OCI-M2 (cell line): Measurements from ENCODE around the gene MEI1.
"Not testable (repeated sequence)": the region's sequence is repeated elsewhere in the genome, so short reads cannot be mapped to it uniquely, and the experiment has no call there.

Experiments used
- DNase-seq: peaks from one replicate; lab custom pipeline; 2025; ENCODE audit not compliant: unreplicated experiment; lab: John Stamatoyannopoulos, UW

The MEI1 gene

DNA sequence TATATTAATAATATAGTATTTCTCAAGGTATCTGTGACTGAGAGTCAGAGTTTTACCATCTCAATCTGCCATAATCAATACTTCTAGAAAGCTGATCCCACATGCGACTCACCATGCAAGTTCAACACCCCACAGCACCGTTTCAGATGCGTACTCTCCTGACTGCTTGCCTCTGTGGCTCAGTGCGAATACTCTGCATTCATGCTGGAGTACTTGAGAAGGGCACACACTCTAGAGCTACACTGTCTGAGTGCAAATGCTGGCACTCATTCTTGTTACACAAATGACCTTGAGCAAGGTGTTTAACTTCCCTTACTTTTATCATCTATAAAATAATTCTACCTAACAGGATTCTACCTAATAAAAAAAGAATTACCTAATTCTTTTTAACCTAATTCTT, 23.2 kb upstream of the MEI1 start:
- no peak for DNase-seq

DNA sequence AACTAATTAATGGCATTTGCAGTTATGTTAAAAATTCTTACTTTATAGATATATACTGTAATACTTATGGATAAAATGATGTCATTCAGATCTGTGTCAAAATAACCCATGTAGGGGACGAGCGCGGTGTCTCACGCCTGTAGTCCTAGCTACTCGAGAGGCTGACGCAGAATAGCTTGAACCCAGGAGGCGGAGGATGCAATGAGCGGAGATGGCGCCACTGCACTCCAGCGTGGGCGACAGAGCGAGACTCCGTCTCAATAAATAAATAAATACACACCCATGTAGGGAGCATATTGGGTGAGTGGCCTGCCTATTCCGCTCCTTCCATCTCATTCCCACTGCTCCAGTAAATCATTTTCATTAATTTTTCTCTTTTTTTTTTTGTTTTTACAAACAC, 17.7 kb upstream of the MEI1 start:
- no peak for DNase-seq

DNA sequence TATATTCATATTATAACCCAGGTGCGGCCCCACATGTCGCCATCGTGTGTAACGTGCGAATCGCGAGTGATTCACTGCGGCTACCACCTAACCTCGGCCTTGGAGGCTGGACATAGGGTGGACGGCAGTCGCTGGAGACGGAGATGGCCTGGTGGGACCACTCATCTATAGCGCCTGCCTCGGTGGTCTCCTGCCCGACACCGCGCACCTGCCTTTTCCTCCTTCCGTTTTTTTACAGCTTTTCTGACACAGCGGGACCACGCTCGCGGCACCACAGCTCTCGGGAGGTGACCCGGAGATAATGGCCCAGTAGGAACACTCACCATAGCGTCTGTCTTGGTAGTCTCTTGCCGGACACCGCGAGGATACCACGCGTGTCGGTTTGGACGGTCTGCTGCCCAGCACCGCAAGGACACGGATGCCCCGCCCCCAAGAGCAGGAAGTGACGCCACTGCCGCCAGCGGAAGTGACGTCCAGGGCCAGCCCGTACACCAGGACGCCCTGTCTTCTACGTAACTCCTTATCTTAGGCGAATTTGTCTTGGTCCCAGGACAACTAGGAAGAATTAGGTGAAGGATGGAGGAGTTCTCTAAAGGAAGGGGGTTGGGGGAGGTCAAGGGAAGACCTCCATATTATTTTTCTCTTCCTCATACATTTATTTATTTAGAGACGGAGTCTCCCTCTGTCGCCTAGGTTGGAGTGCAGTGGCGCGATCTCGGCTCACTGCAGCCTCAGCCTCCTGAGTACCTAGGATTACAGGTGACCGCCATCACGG, 17.1 kb upstream of the MEI1 start:
- no peak for DNase-seq

DNA sequence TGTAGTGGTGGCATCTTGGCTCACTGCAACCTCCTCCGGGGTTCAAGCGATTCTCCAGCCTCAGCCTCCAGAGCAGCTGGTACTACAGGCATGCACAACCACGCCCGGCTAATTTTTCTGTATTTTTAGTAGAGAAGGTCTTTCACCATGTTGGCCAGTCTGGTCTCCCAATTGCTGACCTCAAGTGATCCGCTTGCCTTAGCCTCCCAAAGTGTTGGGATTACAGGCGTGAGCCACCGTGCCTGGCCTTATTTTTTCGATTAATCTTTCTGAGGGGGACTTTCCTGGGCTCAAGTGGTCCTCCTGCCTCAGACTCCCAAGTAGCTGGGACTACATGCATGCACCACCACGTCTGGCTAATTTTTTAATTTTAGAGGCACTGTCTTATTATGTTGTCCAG, 16.3 kb upstream of the MEI1 start:
- no peak for DNase-seq

DNA sequence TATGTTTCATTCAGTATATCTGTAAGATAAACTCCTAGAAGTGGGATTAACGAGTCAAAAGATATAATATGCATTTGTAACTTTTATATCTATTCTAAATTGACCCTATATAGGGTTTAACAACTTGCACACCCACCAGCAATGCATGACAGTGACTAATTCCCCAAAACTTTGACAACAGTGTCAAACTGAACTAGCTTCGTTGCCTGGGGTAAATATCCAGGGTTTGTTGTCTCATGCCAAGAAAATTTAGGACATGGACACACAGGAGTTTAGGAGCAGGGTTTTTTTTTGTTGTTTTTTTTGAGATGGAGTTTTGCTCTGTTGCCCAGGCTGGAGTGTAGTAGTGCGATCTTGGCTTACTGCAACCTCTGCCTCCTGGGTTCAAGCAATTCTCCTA, 15.7 kb upstream of the MEI1 start:
- DNase-seq: no peak

DNA sequence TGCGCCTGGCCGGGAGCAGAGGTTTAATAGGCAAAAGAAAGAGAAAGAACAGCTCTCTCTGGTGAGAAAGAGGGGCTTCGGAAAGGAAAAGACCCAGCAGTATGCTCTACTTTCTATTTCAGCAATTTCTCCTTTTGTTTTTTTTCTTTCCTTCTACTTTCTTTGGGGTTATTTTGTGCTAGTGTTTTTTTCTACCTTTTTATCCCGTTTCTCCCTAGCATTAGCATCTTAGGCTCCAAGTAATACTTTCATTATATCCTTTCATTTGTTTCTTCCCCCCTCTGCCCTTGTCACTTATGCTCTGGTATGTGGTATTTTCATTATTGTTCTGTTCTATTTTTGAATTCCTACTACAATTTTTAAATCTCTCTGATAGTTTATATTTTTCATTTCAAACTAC, 15.1 kb upstream of the MEI1 start:
- DNase-seq: no peak

DNA sequence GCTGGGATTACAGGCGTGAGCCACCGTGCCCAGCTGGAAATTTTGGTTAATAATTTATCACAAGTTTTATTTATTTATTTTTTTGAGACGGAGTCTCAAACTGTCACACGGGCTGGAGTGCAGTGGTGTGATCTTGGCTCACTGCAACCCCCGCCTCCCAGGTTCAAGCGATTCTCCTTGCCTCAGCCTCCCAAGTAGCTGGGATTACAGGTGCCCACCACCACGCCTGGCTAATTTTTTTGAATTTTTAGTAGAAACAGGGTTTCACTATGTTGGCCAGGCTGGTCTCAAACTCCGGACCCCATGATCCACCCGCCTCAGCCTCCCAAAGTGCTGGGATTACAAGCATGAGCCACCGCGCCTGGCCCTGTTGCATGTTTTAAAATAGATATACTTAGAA, 12.4 kb upstream of the MEI1 start:
- not testable (repeated sequence) for DNase-seq

DNA sequence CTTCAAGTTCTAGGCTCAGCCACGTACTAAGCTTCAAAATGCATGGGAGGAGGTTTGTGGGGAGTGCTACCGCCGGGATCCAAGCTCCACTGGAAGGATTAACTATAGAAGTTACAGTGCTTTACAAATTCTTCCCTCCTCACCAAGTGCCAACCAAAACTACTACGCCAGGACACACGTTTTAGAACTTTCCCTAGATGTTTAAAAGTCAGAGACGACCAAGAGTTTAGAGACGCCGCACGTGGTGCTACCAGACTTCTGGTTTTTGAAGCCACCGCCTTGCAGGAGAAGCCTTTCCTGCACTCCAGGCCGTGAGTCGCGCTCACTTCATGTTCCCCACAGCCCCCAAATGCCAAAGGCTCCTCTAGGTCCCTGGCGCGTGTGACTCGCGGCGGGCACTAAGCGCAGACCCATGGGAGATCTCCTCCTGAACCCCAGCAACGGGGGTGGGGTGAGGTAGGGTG, 11.4 kb upstream of the MEI1 start:
- no peak for DNase-seq

DNA sequence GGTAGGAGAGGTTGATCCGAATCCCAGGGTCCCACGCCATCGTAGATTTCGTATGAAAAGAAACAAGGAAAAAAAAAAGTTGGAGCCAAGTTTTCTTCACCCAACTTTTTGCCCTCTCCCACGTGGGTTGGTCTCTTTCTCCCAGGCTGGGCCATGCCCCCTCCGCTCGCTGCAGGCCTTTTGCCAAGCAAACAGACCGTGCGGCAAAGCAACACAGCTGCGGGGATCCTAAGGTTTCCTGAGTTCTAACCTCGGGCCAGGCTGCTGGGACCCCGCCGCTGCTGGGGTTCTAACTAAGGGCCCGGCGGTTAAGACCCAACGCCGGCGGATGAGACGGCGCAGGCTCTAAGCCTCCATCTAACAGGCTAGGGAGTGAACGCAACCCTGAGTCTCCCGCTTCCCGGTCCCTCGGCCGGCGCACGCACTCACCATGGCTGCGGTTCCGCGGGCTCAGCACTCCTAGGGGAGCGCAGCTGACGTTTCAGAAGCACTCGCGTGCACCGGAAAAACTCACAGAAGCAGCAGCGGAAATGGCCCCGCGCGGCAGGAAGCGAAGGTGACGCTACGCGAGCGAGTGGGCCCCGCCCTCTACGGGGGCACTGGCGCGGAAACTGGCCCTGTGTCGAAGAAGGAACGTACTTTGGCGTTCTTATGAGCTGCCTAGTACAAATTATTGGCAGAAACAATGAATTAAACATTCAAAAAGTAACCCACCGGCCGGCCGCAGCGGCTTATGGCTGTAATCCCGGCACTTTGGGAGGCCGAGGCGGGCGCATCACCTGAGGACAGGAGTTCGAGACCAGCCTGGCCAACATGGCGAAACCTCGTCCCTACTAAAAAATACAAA, 10.7 kb upstream of the MEI1 start, which contains the start of gene SNU13:
Gene SNU13, minus strand, starts transcription at position 503 of the 847 bp plus-strand sequence. Its CDS starts 71 bp downstream, at position 432.
- peak; percentile 50 for DNase-seq

DNA sequence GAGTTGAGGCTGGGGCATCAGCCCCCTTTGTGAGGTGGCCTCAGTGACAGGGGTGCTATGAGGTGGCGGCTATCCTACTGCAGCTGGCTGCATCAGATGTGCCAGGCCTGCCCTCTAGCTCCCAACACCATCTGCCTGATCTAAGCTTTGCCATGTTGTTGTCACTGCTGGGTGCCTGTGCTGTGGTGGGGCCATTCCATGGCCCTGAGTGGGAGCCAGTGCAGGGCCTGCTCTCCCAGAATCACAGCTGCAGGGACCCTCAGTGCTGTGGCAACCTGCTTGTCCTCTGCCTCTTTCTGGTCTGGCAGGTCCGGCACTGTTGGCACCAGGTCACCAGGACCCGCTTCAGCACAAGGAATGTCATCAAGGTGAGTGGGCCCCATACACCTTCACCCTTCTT, 8.8 kb upstream of the MEI1 start:
- DNase-seq: no peak

DNA sequence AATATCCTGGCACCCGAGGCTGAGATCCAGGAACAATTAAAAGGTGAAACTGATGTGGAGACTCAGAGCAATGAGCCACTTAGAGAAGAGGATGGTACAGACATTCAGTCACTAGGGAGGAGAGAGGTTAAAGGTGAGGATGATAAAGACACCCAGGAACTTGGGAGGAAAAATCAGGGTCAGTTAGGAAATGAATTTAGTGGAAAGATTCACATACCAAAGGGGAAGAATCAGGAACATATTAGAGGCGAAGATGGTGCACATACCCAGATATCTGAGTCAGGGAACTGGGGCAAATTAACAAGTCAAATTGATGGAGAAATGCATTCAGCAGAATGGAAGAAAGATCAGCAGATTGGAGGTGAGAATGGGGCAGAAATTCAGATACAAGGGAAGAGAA, 4.1 kb upstream of the MEI1 start:
- no peak for DNase-seq

DNA sequence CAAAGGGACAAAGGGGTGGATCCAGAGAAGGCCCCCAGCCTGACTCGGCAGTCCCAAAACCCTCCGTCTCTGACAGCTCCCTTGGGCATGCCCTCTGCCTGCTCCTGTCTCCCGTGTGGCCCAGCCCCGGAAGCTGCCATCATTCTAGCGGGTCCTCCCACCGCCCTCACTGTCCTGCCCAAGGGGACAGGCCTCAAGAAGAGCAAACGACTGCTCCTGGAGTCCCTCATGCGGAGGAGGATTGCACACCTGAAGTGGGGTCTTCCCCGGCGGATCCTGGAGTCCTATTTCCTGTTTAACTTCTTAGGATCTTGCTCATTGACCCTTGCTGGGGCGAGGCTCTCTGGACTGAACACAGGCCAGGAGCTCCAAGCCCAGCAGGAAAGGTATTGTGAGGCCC, 2.6 kb upstream of the MEI1 start:
- no peak for DNase-seq

DNA sequence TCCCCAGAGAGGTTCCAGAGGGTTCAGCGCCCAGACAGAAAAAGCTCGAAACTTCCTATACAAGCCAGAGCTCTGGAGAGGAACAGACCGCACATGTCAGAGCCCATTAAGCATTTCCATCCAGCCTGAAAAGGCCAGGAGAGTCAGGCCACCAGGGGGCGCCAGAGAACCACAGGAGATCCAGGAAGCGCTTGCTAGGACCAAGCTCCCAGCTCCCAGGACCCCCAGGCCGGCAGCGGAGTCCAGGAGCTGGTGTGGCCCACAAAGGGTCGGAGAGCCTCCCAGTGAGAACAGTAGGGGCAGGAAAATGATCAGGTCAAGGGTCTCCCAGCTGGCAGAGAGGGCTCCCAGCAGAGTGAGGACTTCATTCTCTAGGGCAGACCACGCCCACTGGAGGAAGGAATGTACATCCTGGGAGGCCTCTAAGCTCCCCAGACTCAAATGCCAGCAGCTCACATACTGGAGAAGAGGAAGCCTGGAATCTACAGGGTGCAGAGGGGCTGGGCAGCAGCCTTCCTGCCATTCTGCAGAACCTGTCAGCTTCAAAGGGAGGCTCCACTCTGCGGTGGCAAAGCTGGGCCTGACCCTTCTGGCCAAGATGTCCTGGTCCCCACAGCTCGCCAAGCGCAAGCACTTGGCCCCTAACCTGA, 2.1 kb upstream of the MEI1 start:
- peak; percentile 82 for DNase-seq

DNA sequence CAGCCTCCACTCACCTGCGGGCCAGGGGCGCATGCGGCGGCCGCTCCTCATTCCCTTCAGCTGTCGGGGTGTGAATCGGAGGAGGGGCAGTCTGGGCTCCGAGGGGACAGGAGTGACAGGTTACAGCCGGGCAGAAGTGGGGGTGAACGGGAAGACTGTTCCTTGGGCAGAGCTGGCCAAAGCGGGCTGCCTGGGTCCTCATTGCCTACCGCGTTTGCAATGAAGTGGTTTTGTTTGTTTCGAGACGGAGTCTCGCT, 733 bp downstream of the MEI1 start:
- DNase-seq: no peak

DNA sequence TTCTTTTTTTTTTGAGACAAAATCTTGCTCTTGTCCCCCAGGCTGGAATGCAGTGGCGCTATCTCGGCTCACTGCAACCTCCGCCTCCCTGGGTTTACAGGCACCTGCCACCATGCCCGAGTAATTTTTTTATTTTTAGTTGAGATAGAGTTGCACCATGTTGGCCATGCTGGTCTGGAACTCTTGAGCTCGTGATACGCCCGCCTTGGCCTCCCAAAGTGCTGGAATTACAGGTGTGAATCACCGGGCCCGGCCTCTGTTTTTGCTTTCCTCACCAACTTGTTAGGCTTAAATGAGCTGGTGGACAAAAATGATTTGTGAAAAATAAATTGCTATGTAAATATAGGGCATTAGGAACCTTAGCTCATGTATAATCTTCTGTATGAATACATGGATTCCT, 3.5 kb downstream of the MEI1 start:
- DNase-seq: no peak

DNA sequence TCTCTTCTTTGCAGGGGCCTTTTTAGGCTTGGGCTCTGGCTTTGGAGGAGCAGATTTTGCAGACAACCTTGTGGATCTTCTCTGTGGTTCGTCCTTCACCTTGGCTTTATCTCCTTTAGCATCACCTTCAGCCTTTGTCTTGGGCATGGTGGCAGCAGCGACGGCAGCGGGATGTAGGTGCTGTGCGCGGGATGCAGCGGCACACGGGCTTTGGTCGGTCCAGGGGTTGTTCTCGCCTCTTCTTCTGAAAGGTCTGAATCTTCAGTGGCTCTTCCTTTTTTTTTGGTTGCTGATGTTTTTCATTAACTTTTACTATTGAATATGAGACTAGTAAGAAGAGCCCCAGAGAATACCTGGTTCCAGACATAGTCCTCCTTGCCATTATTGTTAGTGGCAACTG, 10.0 kb downstream of the MEI1 start:
- DNase-seq: no peak

DNA sequence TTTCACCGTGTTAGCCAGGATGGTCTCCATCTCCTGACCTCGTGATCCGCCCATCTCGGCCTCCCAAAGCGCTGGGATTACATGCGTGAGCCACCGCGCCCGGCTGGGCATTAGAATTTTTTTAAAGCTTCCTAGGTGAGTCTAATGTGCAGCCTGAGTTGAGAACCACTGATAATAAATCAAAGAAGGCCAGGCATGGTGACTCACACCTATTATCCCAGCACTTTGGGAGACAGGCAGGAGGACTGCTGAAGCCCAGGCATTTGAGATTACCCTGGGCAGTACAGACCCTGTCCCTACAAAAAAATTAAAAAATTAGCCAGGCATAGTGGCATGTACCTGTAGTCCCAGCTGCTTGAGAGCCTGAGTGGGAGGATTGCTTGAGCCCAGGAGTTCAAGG, 13.7 kb downstream of the MEI1 start:
- no peak for DNase-seq

DNA sequence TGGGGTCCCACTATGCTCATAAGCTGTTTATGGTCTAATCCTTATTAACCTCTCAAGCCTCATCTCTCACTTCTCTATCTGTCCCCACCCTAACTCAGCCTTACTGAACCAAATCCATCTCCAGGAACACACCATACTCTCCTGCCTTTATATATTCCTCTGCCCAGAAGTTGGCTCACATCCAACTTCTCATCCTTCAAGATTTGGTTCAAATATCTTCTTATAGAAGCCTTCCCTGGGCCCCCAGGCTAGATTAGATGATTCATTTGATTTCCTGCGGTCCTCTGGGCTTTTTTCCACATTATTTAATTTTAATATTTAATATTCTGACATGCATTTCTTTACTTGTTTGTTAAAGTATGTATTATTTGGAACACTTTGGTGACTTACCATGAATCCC, 23.2 kb downstream of the MEI1 start:
- no peak for DNase-seq

DNA sequence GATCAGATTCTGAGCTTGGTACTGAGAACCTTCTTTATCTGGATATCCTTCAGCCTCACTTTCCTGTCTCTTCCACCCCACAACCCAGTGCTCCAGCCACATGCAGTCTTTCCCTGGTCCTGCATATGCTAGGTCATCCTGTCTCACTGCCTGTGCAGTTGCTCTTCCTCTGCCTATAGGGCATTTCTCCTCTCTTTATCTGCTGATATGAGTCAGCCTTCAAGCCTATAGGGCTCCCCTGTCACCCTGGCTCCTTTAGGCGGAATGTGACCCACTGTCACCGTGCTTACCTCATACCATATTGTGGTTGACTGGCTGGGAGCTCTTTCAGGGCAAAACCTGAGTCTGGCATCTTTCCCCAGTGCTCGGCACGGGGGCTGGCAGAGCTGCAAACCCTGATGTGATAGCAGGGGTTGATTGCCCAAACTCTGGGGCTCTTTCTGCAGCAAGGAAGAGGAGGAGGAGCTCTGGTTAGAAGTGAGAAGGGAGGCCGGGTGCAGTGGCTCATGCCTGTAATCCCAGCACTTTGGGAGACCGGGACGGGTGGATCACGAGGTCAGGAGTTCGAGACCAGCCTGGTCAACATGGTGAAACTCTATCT, 26.3 kb downstream of the MEI1 start:
- DNase-seq: no peak

DNA sequence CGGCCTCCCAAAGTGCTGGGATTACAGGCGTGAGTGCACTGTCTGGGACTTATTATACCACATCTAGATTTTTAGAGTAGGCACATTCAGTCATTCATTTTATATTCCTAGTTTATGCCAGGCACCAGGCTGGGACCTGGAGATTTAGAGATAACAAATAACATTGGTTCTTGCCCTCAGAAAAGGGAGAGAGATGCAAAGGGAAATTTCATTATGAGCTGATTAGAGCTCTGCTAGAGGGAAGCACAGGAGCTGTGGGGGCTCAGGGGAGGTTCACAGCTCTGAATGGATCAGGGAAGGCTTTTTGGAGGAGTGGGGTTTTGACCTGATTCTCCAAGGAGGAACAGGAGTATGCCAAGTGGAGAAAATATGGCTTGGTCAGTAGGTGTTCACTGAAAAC, 32.3 kb downstream of the MEI1 start:
- no peak for DNase-seq

DNA sequence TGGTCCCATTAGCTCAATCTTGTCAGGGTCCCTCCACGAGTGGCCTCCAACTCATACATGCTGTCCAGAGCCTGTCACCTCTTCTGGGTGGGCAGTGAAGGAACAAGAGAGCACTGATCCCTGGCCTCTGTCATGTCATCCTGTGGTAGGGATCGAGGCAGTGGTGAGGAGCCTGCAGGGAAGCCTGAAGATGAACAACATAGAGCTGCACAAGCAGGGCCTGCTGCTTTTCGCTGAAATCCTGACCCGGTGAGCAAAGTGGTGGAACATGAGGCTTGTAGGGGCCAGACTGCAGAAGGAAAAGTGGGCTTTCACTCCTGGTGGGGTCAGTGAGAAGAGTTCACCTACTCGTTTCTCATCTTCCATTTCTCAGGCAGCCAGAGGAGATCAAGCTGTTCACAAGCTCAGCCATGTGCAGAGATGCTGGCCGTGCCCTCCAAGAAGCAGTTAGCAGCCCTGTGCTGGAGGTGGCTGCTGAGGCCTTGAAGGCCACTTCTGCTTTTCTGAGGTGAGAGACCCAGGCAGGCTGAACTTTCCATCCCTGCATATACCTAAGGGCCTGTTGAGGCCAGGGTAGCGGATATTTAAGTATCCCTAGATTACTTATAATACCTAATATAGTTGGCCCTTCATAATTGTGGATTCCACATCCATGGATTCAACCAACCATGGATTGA, 32.9 kb downstream of the MEI1 start:
- DNase-seq: no peak
